NK-92 treated with Interleukin-12 subunit alpha and Interleukin-12 subunit beta, amount 100 ng/mL, for 24 hours (cell line): Measurements from ENCODE around the gene LIM2.

Experiments
- DNase-seq: peaks from one replicate; lab custom pipeline; 2025; lab: John Stamatoyannopoulos, UW

LIM2 gene

GRCh38 chr19:51339313-51339686, 48.5 kb downstream of the LIM2 start:
- DNase-seq = no peak

GRCh38 chr19:51338563-51339312, 49.0 kb downstream of the LIM2 start:
- DNase-seq = peak; percentile 76

GRCh38 chr19:51337861-51338562, 49.8 kb downstream of the LIM2 start:
- DNase-seq = no peak

DNA sequence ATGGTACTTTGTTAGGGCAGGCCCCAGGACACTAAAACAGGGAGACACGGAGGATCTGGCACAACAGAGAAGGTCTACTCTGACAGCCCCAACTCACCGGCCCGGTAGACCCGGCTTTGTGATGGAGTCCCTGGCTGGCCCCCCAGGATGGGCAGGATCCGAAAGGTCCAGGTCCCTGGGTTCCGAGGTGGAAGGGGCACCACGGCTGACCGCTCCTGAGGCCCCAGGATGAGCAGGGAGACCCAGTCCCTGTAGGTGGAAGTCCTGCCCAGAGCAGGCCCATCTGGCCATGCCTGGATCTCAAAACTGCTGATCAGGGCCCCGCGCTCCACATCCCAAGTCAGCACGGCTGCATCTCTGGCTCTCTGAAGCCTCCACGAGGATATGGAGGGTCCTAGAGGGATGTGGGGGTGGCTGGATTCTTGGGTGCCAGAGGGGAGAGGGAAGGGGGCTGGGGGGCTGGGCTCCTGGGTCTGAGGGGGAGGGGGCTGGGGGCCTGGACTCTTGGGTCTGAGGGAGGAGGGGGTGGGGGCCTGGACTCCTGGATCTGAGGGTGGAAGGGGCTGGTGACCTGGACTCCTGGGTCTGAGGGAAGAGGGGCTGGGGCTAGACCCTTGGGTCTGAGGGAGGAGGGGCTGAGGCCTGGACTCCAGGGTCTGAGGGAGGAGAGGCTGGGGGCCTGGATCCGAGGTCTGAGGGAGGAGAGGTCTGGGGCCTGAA, 50.5 kb downstream of the LIM2 start:
- no peak for DNase-seq

DNA sequence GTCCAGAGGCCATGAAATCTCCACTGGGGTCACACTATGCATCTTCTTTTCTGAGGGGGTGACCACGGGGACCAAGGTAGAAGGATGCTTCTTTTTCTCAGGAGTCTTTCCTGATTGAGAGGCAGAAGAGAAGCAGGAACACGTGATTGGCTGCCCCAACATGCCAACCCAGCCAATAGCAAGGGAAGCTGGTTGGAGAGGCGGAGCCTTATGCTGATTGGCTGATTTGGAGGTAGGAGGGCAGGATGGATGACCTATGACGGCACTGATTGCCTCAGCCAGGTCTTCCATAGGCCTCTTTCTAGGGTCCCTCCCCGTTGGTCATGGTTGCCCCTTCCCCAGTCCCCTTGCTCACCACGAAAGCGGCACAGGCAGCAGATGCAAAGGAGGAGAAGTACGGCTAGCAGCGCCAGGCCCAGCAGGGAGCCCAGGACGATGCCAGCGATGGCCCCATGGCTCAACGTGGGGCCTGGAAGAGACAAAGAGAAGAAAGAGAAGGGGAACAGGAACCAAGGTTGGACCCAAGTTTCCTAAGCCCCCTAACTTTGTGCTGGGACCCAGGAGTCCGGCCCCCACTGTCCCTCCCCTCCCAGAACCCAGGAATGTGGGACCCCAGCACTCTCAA, 53.8 kb downstream of the LIM2 start:
- no peak for DNase-seq

DNA sequence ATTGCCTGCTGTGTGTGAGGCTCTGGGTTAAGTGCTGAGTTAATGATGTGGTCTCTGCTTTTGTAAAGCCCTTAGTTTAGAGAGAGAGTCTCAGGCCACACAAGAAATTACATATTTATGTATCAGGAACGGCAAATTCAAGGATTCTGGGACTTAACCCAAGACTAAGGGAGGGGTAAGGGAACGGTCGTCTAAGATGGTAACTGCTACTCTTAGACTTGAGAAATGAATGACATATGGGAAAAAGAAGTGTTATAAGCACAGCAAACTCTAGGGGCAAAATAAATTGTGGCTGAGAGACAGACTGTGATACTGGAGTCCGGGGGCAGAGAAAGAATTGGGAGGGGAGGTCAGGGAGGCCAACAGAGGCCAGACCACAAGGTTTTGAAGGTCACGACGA, 56.1 kb downstream of the LIM2 start:
- DNase-seq = no peak

GRCh38 chr19:51331193-51331592, 56.6 kb downstream of the LIM2 start:
- no peak for DNase-seq

DNA sequence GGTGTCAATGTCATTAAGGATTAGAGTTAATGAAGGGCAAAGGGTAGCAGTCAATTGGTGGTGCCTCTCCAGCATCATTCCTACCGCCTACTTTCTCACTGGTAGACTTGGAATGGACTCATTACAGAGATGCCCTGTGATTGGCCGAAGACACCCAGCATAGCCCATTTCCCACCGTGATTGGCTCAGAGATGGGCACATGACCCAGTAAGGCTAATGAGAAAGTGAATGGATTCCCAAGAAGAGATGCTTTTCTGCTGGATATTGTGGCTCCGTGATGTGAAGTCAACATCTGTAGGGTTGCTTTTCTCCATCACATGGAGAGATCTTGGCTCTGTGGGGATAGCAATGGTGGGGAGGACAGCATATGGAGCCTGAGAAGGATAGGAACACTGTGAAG, 57.4 kb downstream of the LIM2 start:
- no peak for DNase-seq
